H9 (cell line): Measurements from ENCODE around the gene NCK1. TPM values are rescaled to one million over a fixed set of nuclear protein-coding genes. Genes with fewer than 3 reads are reported as not detected.

Experiments
- DNase-seq: peaks from one replicate; pipeline ENCODE4 v3.0.0-alpha.2; 2017
- H2AFZ ChIP-seq: one replicate; pipeline ENCODE4 v1.6.1; 2013; ENCODE audit warnings: mild to moderate bottlenecking, low read length, control low read depth, moderate library complexity
- H2AK5ac ChIP-seq: 2 replicates; pipeline ENCODE4 v1.6.1; 2013; ENCODE audit warnings: low read length, control low read depth, mixed read lengths; ENCODE audit not compliant: insufficient read length
- H2BK120ac ChIP-seq: one replicate; pipeline ENCODE4 v1.6.1; 2013; ENCODE audit warnings: low read depth, mild to moderate bottlenecking, low read length, control low read depth, inconsistent platforms; ENCODE audit not compliant: poor library complexity, severe bottlenecking
- H2BK12ac ChIP-seq: 2 replicates; pipeline ENCODE4 v1.6.1; 2013; ENCODE audit warnings: low read length, control low read depth, mixed read lengths, low read depth; ENCODE audit not compliant: insufficient read length
- H2BK15ac ChIP-seq: 2 replicates; pipeline ENCODE4 v1.6.1; 2013; ENCODE audit warnings: low read depth, low read length, control low read depth
- H2BK20ac ChIP-seq: one replicate; pipeline ENCODE4 v1.6.1; 2013; ENCODE audit warnings: low read depth, mild to moderate bottlenecking, low read length, control low read depth, inconsistent platforms; ENCODE audit not compliant: poor library complexity, severe bottlenecking
- H2BK5ac ChIP-seq: 2 replicates; pipeline ENCODE4 v1.6.1; 2013; ENCODE audit warnings: low read length, control low read depth, mixed read lengths; ENCODE audit not compliant: insufficient read length
- H3K14ac ChIP-seq: 2 replicates; pipeline ENCODE4 v1.6.1; 2013; ENCODE audit warnings: low read length, control low read depth; ENCODE audit not compliant: insufficient read depth
- H3K18ac ChIP-seq: 2 replicates; pipeline ENCODE4 v1.6.1; 2013; ENCODE audit warnings: low read depth, mild to moderate bottlenecking, mixed read lengths, low read length, control low read depth; ENCODE audit not compliant: insufficient read length
- H3K23ac ChIP-seq: 2 replicates; pipeline ENCODE4 v1.6.1; 2013; ENCODE audit warnings: low read length, control low read depth, mixed read lengths, low read depth; ENCODE audit not compliant: insufficient read length
- H3K23me2 ChIP-seq: 2 replicates; pipeline ENCODE4 v1.6.1; 2013; ENCODE audit warnings: low read depth, mild to moderate bottlenecking, mixed read lengths, low read length, control low read depth; ENCODE audit not compliant: insufficient read length, poor library complexity, severe bottlenecking
- H3K27ac ChIP-seq: 2 replicates; pipeline ENCODE4 v1.5.1; 2013; ENCODE audit warnings: low read length, control low read depth, mixed read lengths, low read depth; ENCODE audit not compliant: insufficient read length
- H3K27me3 ChIP-seq: 2 replicates; pipeline ENCODE4 v1.6.1; 2013; ENCODE audit warnings: low read length, control low read depth, inconsistent platforms; ENCODE audit not compliant: insufficient read depth
- H3K4ac ChIP-seq: 2 replicates; pipeline ENCODE4 v1.6.1; 2013; ENCODE audit warnings: low read depth, mild to moderate bottlenecking, control low read depth, inconsistent platforms, low read length, moderate library complexity
- H3K4me1 ChIP-seq: 2 replicates; pipeline ENCODE4 v1.6.1; 2013; ENCODE audit warnings: low read length, control low read depth, inconsistent platforms; ENCODE audit not compliant: insufficient read depth
- H3K4me2 ChIP-seq: 2 replicates; pipeline ENCODE4 v1.6.1; 2013; ENCODE audit warnings: low read length, control low read depth, mixed read lengths; ENCODE audit not compliant: insufficient read length, insufficient read depth
- H3K56ac ChIP-seq: 2 replicates; pipeline ENCODE4 v1.6.1; 2013; ENCODE audit warnings: low read depth, mild to moderate bottlenecking, mixed read lengths, low read length, control low read depth; ENCODE audit not compliant: insufficient read length
- H3K79me1 ChIP-seq: 2 replicates; pipeline ENCODE4 v1.6.1; 2013; ENCODE audit warnings: low read depth, mild to moderate bottlenecking, moderate library complexity, low read length, control low read depth, inconsistent platforms; ENCODE audit not compliant: insufficient read depth, poor library complexity, severe bottlenecking
- H3K79me2 ChIP-seq: 2 replicates; pipeline ENCODE4 v1.6.1; 2013; ENCODE audit warnings: low read length, control low read depth, inconsistent platforms; ENCODE audit not compliant: insufficient read depth
- H3K9ac ChIP-seq: 2 replicates; pipeline ENCODE4 v1.6.1; 2013; ENCODE audit warnings: low read length, control low read depth, mixed read lengths; ENCODE audit not compliant: insufficient read length; ENCODE audit errors: extremely low read depth
- H3K9me3 ChIP-seq: one replicate; pipeline ENCODE4 v1.6.1; 2013; ENCODE audit warnings: low read depth, low read length, inconsistent platforms; ENCODE audit not compliant: control insufficient read depth
- H3T11ph ChIP-seq: one replicate; pipeline ENCODE4 v1.6.1; 2013; ENCODE audit warnings: mild to moderate bottlenecking, low read length, control low read depth, inconsistent platforms
- H4K20me1 ChIP-seq: one replicate; pipeline ENCODE4 v1.6.1; 2013; ENCODE audit not compliant: control insufficient read depth, insufficient read length, insufficient read depth
- H4K5ac ChIP-seq: 2 replicates; pipeline ENCODE4 v1.6.1; 2013; ENCODE audit warnings: low read depth, mild to moderate bottlenecking, mixed read lengths, low read length, control low read depth; ENCODE audit not compliant: insufficient read length
- H4K8ac ChIP-seq: replicated peaks from 2 replicates; pipeline ENCODE4 v1.6.1; 2013; ENCODE audit warnings: low read length, control low read depth, mixed read lengths, low read depth; ENCODE audit not compliant: insufficient read length
- H4K91ac ChIP-seq: 2 replicates; pipeline ENCODE4 v1.6.1; 2013; ENCODE audit warnings: low read depth, mild to moderate bottlenecking, moderate library complexity, mixed read lengths, low read length, control low read depth; ENCODE audit not compliant: insufficient read length
- H3K27ac Mint-ChIP-seq, 3 experiments: 2 replicates in 2 of 3; 3 replicates in 1 of 3; pipeline ENCODE4 v1.8.0; 2020 to 2021; ENCODE audit warnings: mixed read lengths in 3 of 3, mild to moderate bottlenecking in 1 of 3, moderate library complexity in 1 of 3
- H3K27me3 Mint-ChIP-seq: 2 replicates; pipeline ENCODE4 v1.8.0; 2021; ENCODE audit warnings: low read depth, mild to moderate bottlenecking, moderate library complexity, mixed read lengths
- H3K36me3 Mint-ChIP-seq, 3 experiments: 2 replicates in 2 of 3; 3 replicates in 1 of 3; pipeline ENCODE4 v1.8.0; 2020 to 2021; ENCODE audit warnings: low read depth in 3 of 3, mixed read lengths in 3 of 3; ENCODE audit not compliant: insufficient read depth in 1 of 3
- H3K4me1 Mint-ChIP-seq, 2 experiments: 2 replicates each; pipeline ENCODE4 v1.8.0; 2020; ENCODE audit warnings: mixed read lengths in 2 of 2
- H3K4me3 Mint-ChIP-seq, 2 experiments: 2 replicates in 1 of 2; 3 replicates in 1 of 2; pipeline ENCODE4 v1.8.0; 2020 to 2021; ENCODE audit warnings: mild to moderate bottlenecking in 2 of 2, mixed read lengths in 2 of 2, moderate library complexity in 1 of 2
- H3K9me3 Mint-ChIP-seq, 2 experiments: 2 replicates in 1 of 2; 3 replicates in 1 of 2; pipeline ENCODE4 v1.8.0; 2020; ENCODE audit warnings: mild to moderate bottlenecking in 2 of 2, mixed read lengths in 2 of 2, moderate library complexity in 1 of 2
- CTCF ChIP-seq: fragments of 200-600 bp; sonication (generic); conservative IDR thresholded peaks from 3 replicates; pipeline ENCODE4 v1.8.0; 2021; ENCODE audit warnings: antibody characterized with exemption, mild to moderate bottlenecking
- WGBS: extraction: QIAGEN DNeasy Blood & Tissue Kit; methylation state at CpG from one replicate; pipeline ENCODE4 v1.1.7; 2013; ENCODE audit warnings: missing lambda C conversion rate, low lambda C conversion rate, mixed read lengths; ENCODE audit not compliant: insufficient read length; ENCODE audit errors: extremely low coverage; 5-methylcytosine and 5-hydroxymethylcytosine counted together
- total RNA-seq: library from RNA; stranded (reverse); gene quantifications from 2 replicates; pipeline ENCODE4 v1.2.1, GENCODE V29; 2021

Gene NCK1
- total RNA-seq, 1 experiment from 2014 or later, result 26.4 TPM

- no peaks in the 10 kb centered on the region for H3K27me3 ChIP-seq
- Mint-ChIP-seq H3K4me3 (peak overlapping the region; percentile 86 to 96), H3K4me1 (peaks cover 29 to 43% of the 10 kb centered on the region in 2 experiments), H3K27ac (peak overlapping the region in 2 of 3 experiments; percentile 53 to 59; a peak in 3 of 7 replicates), H3K27me3 (no peaks in the 10 kb centered on the region), H3K9me3 (no peaks in the 10 kb centered on the region), H3K36me3 (peaks cover 3 to 16% (median 9%) of the 10 kb centered on the region in 3 experiments; a peak in 4 of 7 replicates)
- peaks cover 5% of the 10 kb centered on the region; the same call in 1 of the 2 replicates for H3K79me2 ChIP-seq
- no peak overlapping the region for H2BK120ac ChIP-seq
- H3K4ac ChIP-seq, result no peak overlapping the region
- peaks cover 2% of the 10 kb centered on the region; the same call in 1 of the 2 replicates for H3K4me1 ChIP-seq
- H2BK5ac ChIP-seq, result no peak overlapping the region
- DNase-seq, result no peak
- no peaks in the 10 kb centered on the region for H4K20me1 ChIP-seq
- no peak overlapping the region for H3K23ac ChIP-seq
- H3K18ac ChIP-seq, result no peak overlapping the region
- WGBS, result no CpG with 5 or more reads among the region's 4 CpGs
- H3K4me2 ChIP-seq, result peak overlapping the region; percentile 81
- H3K79me1 ChIP-seq, result no peaks in the 10 kb centered on the region
- H3K23me2 ChIP-seq, result peaks cover 14% of the 10 kb centered on the region
- no peak for TF ChIP-seq CTCF
- no peak overlapping the region for H4K91ac ChIP-seq
- no peak overlapping the region for H2AK5ac ChIP-seq
- H3K27ac ChIP-seq, result no peak overlapping the region
- H2BK20ac ChIP-seq, result no peak overlapping the region
- H3T11ph ChIP-seq, result no peak overlapping the region
- H4K8ac ChIP-seq, result no peak overlapping the region
- no peak overlapping the region for H2AFZ ChIP-seq
- H3K9me3 ChIP-seq, result no peaks in the 10 kb centered on the region
- no peak overlapping the region for H4K5ac ChIP-seq
- H2BK12ac ChIP-seq, result no peak overlapping the region
- H3K14ac ChIP-seq, result no peak overlapping the region
- H2BK15ac ChIP-seq, result no peak overlapping the region
- H3K56ac ChIP-seq, result no peak overlapping the region
- H3K9ac ChIP-seq, result peak overlapping the region; percentile 45
Measured at GRCh38 chr3:136860541-136860940, 1.5 kb upstream of the NCK1 start.
